Fibroblast of lung (primary cell): ENCODE data around the gene SERPINB13.

ENCODE experiments used
- CTCF ChIP-seq, 2 donors: IDR thresholded peaks in 1 of 2; conservative IDR thresholded peaks in 1 of 2; 1 replicate in 1 of 2; 2 replicates in 1 of 2; pipeline ENCODE4 v1.5.1; 2011 to 2012; ENCODE audit warnings: low read length in 2 of 2, control low read depth in 1 of 2, inconsistent platforms in 1 of 2, low read depth in 1 of 2, mild to moderate bottlenecking in 1 of 2
- EZH2 ChIP-seq: IDR thresholded peaks from 2 replicates; pipeline ENCODE4 v1.5.1; 2012; ENCODE audit warnings: low read length, control low read depth, mild to moderate bottlenecking; ENCODE audit errors: missing control alignments

GRCh38 chr18:63578357-63578958 lies 8.7 kb upstream of the SERPINB13 start:
- TF ChIP-seq EZH2 (no peak), CTCF (conservative IDR thresholded peaks at IDR 0.05 in 1 of 2, IDR thresholded peaks at IDR 0.05 in 1 of 2; ENCODE audit: low read depth in 1 of 2, low read length in 2 of 2) (peak; percentile 74 to 79)
